Activated T-cell treated with anti-CD3 and anti-CD28 coated beads for 48 hours (primary cell): ENCODE measurements around the gene USF1.
"Not testable (repeated sequence)": the region's sequence is repeated elsewhere in the genome, so short reads cannot be mapped to it uniquely, and the experiment has no call there.

ENCODE experiments used
- DNase-seq: peaks from one replicate; pipeline ENCODE4 v3.0.0-alpha.2; 2020; ENCODE audit warnings: low read depth

Gene USF1

DNA sequence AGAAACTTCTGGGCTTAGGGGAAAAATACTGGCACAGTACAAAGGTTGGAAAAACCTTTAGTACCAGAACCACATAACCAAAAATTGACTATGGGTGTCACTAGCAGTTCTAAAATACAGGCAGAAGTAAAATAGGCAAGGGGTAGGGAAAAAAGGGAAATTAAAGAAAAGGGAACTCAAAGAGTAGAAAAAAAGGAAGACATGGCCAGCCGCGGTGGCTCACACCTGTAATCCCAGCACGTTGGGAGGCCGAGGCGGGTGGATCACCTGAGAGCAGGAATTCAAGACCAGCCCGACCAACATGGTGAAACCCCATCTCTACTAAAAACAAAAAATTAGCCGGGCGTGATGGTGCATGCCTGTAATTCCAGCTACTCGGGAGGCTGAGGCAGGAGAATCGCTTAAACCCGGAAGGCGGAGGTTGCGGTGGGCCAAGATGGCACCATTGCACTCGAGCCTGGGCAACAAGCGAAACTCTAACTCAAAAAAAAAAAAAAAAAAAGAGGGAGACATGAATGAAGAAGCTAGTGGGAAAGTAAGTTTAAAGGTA, 26.6 kb downstream of the USF1 start:
- DNase-seq, result not testable (repeated sequence)

DNA sequence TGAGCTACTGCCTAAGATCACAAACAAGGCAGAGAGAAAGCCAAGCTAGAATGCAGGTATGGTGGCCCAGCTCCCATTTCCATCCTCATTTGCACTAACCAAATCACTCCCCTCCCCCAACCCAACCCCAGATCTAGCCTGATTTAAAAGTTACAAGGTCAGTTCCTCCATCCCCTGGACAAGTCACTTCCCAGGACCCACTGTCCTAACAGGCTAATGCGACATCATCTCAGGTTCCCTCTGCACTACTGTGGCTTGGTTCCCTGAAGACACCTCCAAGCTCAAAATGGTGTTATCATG, 27.2 kb downstream of the USF1 start:
- no peak for DNase-seq

DNA sequence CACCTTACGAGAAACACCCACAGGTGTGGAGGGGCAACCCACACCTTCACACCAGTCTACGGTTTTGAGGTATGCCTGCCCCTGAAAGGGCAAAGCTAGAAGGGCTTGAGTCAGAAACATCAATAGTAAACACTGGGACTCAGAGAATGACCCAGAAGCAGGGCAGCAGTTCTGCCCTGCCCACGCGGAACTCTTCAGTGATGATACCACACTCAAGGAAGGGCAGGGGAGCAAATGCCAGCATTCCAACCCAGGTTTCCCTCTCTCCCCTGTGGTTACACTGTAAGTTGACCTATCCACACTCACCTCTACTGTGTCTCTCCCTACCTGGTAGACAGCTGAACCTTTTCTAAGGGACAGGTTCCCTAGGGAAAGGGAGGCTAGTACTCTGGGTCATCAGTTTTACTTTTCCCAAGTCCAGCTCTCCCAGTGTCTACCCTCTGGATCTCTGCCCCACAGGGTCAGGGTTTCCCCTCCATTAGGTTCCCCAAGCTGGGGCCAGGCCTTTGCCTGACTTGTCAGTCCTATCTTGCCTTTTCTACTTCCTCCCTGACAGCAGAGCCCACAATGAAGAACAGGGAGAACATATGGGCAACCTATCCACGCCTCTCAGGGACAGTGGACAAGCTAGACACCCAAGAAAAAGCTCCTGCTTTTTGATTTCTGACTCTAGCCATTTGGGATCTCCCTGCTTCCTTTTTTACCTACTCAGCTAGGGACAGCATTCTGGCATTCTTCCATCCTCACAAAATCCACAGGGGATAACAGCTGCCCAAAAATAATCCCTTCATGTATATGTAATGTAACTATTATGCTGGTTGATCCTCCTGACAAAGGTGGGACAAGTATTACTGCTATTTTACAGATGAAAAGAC, 27.8 kb downstream of the USF1 start:
- DNase-seq, result no peak

DNA sequence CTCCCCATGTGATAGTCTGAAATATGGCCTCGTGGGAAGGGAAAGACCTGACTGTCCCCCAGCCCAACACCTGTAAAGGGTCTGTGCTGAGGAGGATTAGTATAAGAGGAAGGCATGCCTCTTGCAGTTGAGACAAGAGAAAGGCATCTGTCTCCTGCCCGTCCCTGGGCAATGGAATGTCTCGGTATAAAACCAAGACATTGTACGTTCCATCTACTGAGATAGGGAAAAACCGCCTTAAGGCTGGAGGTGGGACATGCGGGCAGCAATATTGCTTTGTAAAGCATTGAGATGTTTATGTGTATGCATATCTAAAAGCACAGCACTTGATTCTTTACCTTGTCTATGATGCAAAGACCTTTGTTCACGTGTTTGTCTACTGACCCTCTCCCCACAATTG, 28.6 kb downstream of the USF1 start:
- DNase-seq, result not testable (repeated sequence)

DNA sequence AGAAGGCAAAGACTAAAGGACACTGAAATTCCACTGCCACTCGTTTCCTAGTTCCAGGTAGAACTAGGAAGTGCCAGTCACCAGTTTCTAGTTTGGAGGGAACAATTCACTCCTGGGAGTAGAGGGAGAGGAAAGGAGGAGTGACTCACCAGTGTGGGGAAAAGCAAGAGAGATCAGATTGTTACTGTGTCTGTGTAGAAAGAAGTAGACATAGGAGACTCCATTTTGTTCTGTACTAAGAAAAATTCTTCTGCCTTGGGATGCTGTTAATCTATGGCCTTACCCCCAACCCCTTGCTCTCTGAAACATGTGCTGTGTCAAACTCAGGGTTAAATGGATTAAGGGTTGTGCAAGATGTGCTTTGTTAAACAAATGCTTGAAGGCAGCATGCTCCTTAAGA, 29.1 kb downstream of the USF1 start:
- DNase-seq, result not testable (repeated sequence)

DNA sequence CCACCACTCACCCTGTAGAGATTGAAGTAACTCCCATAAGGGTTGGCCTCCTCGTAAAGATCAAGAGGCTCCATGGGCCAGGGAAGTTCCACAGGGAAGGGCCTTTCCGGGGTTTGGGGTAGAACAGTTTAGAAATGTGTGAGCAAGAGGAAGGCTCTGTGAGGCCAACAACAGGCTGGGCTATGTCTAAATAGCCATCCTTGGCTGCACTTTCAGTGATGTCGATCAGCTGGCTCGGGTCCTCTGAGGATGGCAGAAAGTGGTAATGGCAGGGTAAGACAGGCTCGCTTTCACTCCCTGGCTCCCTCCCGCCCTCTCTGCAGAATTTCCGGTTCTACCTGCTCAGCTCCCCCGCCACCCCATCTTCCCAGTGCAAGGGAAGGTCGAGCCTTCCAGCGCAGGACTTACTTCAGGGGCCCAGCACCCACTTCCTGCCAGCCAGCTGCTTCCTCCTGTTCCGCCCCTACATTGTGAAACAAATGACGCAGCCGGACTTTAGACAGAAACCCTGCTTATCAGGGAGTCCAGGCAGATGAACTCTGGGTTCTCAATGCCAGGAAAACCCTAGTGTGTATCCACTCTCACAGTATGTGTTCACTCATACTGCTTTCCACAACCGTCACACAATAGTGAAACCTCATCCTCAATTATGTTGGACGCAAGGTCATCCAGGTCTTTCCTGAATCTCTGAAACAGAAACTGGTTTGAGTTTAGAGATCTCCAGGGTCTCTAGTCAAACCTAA, 32.1 kb downstream of the USF1 start:
- DNase-seq, result peak; percentile 59

DNA sequence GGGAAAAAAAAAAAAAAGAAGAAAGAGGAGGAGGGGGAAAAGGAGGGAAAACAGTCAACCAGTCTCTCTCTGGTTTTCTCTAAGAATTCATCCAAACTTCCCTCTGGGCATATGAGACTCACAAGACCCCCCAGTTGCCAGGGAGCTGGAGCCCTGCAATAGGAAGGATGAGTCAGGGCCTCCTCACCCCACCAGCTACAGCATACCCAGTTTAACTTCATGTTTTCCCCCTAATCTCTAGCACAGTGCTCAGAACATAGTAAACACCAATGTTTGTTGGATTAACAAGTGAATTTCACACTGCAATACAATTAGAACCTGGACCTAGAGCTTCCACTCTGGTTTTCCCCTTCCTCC, 32.7 kb downstream of the USF1 start:
- DNase-seq, result no peak

DNA sequence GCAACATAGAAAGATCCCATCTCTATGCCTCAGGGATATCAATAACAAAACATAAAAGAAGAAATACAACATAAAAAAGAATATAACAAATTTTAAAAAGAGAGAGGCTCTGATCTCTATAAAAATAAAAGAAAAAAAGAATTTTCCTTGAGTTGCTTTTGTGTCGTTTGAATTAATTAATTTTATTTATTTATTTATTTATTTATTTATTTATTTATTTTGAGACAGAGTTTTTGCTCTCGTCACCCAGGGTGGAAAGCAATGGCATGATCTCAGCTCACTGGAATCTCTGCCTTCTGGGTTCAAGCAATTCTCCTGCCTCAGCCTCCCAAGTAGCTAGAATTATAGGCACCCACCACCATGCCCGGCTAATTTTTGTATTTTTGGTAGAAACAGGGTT, 33.4 kb downstream of the USF1 start:
- no peak for DNase-seq

DNA sequence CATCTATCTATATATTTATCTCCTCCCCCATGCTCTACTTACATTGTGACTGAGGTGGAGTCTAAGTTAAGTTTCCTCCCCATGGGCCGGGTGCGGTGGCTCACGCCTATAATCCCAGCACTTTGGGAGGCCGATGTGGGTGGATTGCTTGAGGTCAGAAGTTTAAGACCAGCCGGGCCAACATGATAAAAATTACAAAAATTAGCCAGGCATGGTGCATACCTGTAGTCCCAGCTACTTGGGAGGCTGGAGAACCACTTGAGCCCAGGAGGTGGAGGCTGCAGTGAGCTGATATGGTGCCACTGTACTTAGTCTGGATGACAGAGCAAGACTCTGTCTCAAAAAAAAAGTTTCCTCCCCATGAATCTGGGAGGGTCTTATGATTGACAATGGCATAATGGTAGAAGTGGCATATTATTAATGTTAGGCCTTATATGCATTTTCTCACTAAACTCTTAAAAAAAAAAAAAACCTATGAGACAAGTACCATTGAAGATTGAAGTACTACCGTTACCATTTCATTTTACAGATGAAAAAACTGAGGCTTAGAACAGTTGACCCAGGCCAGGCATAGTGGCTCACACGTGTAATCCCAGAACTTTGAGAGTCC, 36.1 kb downstream of the USF1 start:
- DNase-seq, result no peak

DNA sequence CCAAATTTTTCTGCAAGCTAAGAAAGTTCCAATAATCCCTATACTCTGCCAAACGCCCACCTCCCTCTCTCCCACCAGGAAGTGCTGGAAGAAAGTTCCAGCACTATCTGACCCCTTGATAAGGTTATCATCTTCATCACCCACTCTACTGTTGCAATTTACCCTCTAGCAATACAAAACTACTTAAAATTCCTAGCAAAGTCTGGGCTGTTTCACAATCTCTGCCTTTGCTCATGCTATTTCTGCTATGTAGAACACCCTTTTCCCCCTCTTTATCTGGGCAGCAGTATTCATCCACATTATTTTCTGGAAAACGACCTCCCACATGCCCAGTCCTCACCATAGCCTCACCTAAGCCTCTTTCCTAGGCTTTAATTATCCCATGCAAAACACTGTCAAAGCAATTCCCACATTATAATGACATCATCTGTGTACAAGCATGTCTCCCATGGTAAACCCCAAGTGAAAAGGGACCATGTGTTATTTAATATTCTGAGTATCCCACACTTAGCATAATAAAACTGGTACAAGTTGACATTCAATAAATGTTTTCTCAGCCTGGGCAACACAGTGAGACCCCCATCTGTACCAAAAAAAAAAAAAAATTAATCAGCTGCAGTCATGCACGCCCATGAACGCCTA, 36.8 kb downstream of the USF1 start:
- no peak for DNase-seq

DNA sequence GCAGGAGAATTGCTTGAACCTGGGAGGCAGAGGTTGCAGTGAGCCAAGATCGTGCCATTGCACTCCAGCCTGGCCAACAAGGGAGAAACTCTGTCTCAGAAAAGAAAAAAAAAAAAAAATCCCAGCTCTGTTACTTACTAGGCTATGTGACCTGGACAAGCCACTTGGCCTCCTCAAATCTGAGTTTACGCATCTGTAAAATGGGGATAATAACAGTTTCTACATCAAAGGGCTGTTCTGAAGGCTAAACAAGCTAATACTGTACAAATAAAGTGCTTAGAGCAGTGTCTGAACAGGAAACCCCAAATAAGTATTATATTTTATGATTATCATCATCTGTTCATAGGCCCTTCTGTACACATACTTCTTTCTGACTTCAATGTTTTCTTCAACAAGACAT, 38.4 kb downstream of the USF1 start:
- DNase-seq, result no peak

DNA sequence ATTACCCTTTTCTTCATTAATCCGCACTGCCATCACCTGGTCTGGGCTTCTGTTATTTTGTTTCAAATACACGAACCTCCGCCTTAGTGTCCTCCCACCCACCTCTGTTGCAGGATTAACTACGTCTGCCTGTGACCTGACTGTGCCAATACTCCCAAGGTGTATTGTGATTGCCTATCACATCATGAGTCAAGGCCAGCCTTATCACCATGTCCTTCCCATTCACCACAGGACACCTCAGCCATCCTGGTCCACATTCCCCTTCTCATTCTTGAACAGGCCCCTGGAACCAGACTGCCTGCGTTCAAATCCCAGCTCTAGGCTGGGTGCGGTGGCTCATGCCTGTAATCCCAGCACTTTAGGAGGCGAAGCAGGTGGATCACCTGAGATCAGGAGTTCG, 39.2 kb downstream of the USF1 start:
- no peak for DNase-seq

DNA sequence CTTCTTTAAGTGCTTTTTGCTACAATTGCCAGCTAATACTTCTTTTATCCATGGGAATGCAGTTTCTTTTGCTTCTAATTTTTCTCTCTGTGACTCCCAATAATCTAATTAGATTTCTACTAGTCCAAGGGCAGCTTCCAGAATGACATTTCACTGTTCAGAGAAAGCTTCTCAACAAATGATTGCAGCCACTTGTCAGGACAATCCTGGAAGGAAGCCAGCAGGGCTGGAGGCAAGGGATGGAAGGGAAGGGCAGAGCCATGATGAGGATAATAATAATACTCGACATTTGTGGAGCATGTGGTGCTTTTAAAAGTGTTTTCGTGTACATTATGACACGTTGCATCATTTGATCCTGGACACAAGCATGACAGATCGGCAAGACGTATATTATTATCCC, 44.3 kb downstream of the USF1 start:
- DNase-seq, result no peak

DNA sequence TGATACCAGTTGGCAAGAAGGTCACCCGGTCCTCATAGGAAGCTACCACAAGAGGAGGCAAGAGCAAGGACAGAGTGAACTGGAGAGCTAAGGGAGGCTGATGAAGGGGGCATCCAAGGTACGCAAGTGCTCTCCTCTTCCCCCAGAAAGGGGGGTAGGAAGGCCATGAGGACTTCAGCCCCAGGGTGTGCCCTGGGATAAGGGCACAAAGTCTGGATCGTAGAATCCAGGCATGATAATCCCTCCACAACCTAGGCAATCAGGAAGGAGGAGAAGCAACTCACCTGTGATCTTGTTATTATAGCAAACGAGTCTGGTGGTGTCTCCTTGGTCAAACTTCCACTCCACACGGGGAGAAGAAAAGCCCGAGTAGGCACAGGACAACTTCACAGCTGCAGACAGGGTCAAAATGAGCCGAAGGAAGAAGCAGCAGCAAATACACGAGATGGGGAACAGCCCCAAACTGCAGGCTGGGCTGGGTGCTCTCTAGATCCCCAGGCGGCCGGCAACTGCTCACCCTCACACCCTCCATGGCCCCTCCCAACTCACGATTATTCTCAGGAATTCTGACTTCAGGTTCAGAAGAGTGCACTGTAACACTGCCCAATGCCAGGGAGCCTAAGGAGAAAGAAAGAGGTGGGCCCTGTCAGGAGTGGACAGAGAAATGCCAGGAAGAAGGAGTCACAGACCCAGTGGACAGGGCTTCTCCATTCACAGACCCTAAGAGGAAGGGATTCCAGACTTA, 44.9 kb downstream of the USF1 start:
- DNase-seq, result no peak

DNA sequence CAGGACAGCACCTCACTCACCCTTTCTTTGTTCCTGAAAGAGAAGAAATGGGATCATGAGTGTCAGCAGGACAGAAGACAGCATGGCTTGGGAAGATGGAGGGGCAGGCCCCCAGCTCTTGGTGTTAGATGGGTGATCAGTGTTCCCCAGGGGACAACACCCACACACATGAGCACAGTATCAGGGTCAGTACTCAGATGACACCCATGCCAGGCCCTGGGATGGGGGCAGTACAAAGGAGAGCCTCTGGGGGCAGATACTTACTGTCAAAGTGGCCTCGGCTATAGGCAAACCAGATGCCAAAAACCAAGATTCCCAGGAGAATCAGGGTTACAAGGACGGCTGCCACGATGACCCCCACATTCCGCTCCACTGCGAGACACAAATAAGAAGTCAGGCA, 46.4 kb downstream of the USF1 start:
- DNase-seq, result no peak

DNA sequence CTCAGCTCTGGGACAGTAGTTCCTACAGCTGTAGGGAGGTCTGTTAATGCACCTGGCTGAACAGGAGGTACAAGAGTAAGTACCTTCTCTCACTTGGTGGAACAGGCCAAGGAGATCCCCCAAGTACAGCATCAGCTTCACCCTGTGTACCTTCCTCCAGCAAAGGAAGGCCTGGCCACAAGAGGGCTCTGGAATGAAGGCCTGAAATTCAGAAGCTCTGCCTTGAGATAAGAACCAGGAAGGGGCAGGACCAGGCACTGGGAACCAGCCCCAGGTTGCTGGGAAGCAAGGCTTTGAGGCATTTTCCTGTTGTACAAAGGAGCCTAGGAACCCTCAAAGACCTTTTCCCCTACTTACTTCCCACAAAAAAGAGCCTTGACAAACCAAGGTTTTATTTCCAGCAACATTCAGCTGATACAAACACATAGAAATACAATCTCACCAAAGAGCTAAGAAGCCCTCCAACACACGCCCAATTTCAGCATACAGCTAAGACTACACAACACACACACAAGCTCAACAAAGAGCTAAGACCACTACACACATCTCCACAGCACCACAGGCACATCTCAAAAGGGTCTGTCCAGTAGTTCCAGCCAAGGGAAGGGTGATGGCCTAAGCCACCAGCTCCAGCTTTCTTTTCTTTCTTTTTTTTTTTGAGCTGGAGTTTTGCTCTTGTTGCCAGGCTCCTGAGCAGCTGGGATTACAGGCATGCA, 48.3 kb downstream of the USF1 start:
- no peak for DNase-seq

DNA sequence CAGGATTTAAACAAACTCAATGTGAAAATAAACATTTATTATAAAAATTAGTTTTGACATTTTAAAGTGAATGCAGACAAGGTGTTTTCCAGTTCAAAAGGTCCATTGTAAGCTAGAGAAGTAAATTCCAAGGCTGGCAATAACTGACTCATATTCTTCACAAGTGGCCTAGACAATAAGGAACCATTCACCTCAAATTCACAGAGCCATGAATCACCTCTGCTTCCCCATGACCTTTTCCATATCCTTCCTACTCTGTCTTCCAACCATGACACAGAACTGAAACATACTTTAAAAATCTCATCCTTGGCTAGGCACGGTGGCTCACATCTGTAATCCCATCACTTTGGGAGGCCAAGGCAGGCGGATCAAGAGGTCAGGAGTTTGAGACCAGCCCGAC, 49.6 kb downstream of the USF1 start:
- DNase-seq, result no peak

DNA sequence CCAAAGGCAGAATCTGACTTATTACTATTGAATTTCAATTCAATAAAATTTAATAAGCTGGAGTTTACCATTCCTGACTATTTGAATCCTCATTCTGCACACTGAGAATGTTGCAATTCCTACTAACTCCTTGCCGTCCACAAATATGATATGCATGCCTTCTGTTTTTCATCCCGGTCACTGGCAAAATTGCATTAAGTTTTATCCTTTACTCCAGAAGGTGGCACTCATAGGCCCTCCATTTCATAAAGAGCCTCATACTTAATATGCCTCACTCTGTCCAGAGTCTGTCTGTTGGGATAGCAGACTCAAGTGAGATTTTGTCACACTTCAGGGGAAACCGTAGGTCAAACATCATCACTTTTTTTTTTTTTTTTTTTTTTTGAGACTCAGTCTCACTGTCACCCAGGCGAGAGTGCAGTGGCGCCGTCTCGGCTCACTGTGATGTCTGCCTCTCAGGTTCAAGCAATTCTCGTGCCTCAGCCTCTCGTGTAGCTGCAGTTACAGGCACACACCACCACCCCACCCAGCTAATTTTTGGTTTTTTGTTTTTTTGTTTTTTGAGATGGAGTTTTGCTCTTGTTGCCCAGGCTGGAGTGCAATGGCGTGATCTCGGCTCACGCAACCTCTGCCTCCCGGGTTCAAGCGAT, 52.1 kb downstream of the USF1 start:
- no peak for DNase-seq

DNA sequence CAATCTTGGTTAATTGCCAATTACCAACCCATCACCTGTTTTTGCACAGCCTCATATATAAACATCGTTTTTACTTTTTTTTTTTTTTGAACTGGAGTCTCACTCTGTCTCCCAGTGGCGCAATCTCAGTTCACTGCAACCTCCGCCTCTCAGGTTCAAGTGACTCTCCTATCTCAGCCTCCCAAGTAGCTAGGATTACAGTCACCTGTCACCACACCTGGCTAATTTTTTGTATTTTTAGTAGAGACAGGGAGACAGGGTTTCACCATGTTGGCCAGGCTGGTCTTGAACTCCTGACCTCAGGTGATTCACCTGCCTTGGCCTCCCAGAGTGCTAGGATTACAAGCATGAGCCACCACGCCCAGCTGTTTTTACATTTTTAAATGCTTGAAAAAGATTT, 53.7 kb downstream of the USF1 start:
- not testable (repeated sequence) for DNase-seq
